Psoas muscle (tissue), 8 donors: ENCODE measurements around the gene GCH1. TPM values are rescaled to one million over a fixed set of nuclear protein-coding genes. Genes with fewer than 3 reads are reported as not detected.

ENCODE experiments used
- ATAC-seq, 4 donors: fragments of 200-7000 bp; cut with Tn5 transposase; one replicate each; pipeline ENCODE4 v1.9.1; 2020; ENCODE audit warnings: moderate library complexity in 3 of 4, mild to moderate bottlenecking in 2 of 4
- DNase-seq, 2 donors: peaks; one replicate each; pipeline ENCODE4 v3.0.0-alpha.2; 2020
- H3K27ac ChIP-seq: fragments of 200-600 bp; one replicate; pipeline ENCODE4 v1.8.0; 2022
- H3K27me3 ChIP-seq, 3 donors: fragments of 200-600 bp in 1 of 3; one replicate each; pipeline versions ENCODE4 v1.6.1 to v1.8.0; 2013 to 2022; ENCODE audit warnings: low read length in 2 of 3, mild to moderate bottlenecking in 2 of 3, moderate library complexity in 1 of 3; ENCODE audit not compliant: insufficient read depth in 3 of 3
- H3K36me3 ChIP-seq, 2 donors: fragments of 200-600 bp in 1 of 2; one replicate each; pipeline versions ENCODE4 v1.6.1 to v1.8.0; 2013 to 2022; ENCODE audit warnings: low read depth in 1 of 2, mild to moderate bottlenecking in 1 of 2, moderate library complexity in 1 of 2; ENCODE audit not compliant: insufficient read depth in 1 of 2
- H3K4me1 ChIP-seq: fragments of 200-600 bp; one replicate; pipeline ENCODE4 v1.8.0; 2022
- H3K4me3 ChIP-seq: fragments of 200-600 bp; one replicate; pipeline ENCODE4 v1.8.0; 2022; ENCODE audit warnings: mild to moderate bottlenecking
- H3K9me3 ChIP-seq: fragments of 200-600 bp; one replicate; pipeline ENCODE4 v1.8.0; 2022
- CTCF ChIP-seq: fragments of 200-600 bp; IDR thresholded peaks from one replicate; pipeline ENCODE4 v1.8.0; 2022; ENCODE audit warnings: antibody characterized with exemption
- WGBS, 3 donors: extraction: QIAGEN DNeasy Blood & Tissue Kit; methylation state at CpG; one replicate each; pipeline versions ENCODE4 v1.1.6 to v1.1.7; 2013; 5-methylcytosine and 5-hydroxymethylcytosine counted together
- intact Hi-C, 2 donors: fragments of 100-400 bp; cut with DNase I; formaldehyde crosslinking; loops; one replicate each; pipeline versions ENCODE4 v1.11.0 to v1.14.2; 2022
- polyA plus RNA-seq, 3 donors: library from polyadenylated mRNA; stranded (reverse); fragments of 200-250 nt; gene quantifications; one replicate each; pipeline ENCODE4 v1.2.3, GENCODE V29; 2013
- total RNA-seq, 4 donors: library from RNA; stranded (reverse); fragmentation: NEBNext Ultra II Directional in 2 of 4; extraction: Animal tissue kit (Norgen Biotek cat#: 25700) in 2 of 4; gene quantifications; one replicate each; pipeline versions ENCODE4 v1.2.1 to v1.2.4, GENCODE V29; 2021 to 2023
- donor health status: healthy with polysubstance abuse.
- donor health status: DM: no; HTN: no; CAD: no; lungs with moderate emphysema.
- donor health status: Bipolar disorder and iron deficiency.
- donor health status: healthy.
- donor health status: DM: yes; HTN: yes; CAD: no.
- donor health status: DM: no; HTN: no; CAD: no.
- donor health status: DM: no; HTN: no; CAD: no.
- donor health status: DM: yes; HTN: yes; CAD: no.

The GCH1 gene
- total and polyA plus RNA-seq, 7 donors: 0.65 to 1.4 (median 1.1) TPM

- 70 to 74% (median 71%) methylated on average over 3 of the region's 3 CpGs for WGBS, 3 donors
- H3K27ac ChIP-seq: no peak overlapping the region
- DNase-seq (no peak), ATAC-seq (peak in 3 of 4 donors; percentile 63 to 76 (median 69))
- H3K4me1 ChIP-seq: no peaks in the 10 kb centered on the region
- no peaks in the 10 kb centered on the region for H3K27me3 ChIP-seq
- no peak overlapping the region for H3K4me3 ChIP-seq
- intact Hi-C loops: no loop called here
- no peaks in the 10 kb centered on the region for H3K36me3 ChIP-seq
- H3K9me3 ChIP-seq: no peaks in the 10 kb centered on the region
- TF ChIP-seq CTCF: peak; percentile 59
These were observed 9.4 kb downstream of the GCH1 start for GRCh38 chr14:54893151-54893760.

- DNase-seq (no peak), ATAC-seq (no peak)
- no peaks in the 10 kb centered on the region for H3K36me3 ChIP-seq
- intact Hi-C loops: no loop called here
- 88 to 91% (median 89%) methylated on average over 10 of the region's 10 CpGs for WGBS, 3 donors
- H3K4me1 ChIP-seq: no peaks in the 10 kb centered on the region
- no peaks in the 10 kb centered on the region for H3K27me3 ChIP-seq
- no peak overlapping the region for H3K4me3 ChIP-seq
- no peak for TF ChIP-seq CTCF
- H3K9me3 ChIP-seq: no peaks in the 10 kb centered on the region
- H3K27ac ChIP-seq: no peak overlapping the region
These were observed 11.0 kb downstream of the GCH1 start for GRCh38 chr14:54891471-54892245.

DNA sequence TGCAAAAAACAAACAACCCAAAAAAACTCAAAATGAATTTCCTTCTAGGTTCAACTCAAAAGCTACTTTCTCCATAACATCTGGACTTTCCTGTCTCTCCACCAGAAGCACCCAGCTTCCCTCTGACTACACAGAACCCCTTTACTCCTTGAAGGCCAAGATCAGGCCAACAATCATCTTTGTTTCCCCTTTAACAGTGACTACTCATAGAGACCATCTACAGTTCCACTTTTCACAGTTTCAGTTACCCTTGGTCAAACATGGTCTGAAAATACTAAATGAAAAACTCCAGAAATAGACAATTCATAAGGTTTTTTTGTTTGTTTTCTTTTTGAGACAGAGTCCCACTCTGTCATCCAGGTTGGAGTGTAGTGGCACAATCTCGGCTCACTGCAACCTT lies 11.8 kb downstream of the GCH1 start:
- Histone ChIP-seq H3K9me3 (no peaks in the 10 kb centered on the region), H3K4me1 (no peaks in the 10 kb centered on the region), H3K36me3 (no peaks in the 10 kb centered on the region), H3K27ac (no peak overlapping the region), H3K4me3 (no peak overlapping the region), H3K27me3 (no peaks in the 10 kb centered on the region)
- no peak for DNase-seq
- no peak for ATAC-seq
- no peak for TF ChIP-seq CTCF
- WGBS, 3 donors: 95 to 97% (median 96%) methylated on average over 1 of the region's 1 CpG
- intact Hi-C loops: no loop called here

- no peak overlapping the region for H3K4me3 ChIP-seq
- TF ChIP-seq CTCF: no peak
- no peak overlapping the region for H3K27ac ChIP-seq
- H3K27me3 ChIP-seq: no peaks in the 10 kb centered on the region
- no peaks in the 10 kb centered on the region for H3K4me1 ChIP-seq
- H3K36me3 ChIP-seq: no peaks in the 10 kb centered on the region
- H3K9me3 ChIP-seq: no peaks in the 10 kb centered on the region
- WGBS, 3 donors: 90 to 94% (median 90%) methylated on average over 8 of the region's 8 CpGs
- ATAC-seq: no peak
- no peak for DNase-seq
- intact Hi-C loops: no loop called here
These were observed 12.7 kb downstream of the GCH1 start for GRCh38 chr14:54889919-54890318.
